Retinal pigment epithelial cell (primary cell): ENCODE measurements around the gene SLC39A13.
A peak's percentile ranks its signal among the peaks of the same experiment; 100 is the strongest.

Experiments used
- DNase-seq: peaks from one replicate; pipeline ENCODE4 v3.0.0-alpha.2; 2010; ENCODE audit warnings: low read depth
- H3K4me3 ChIP-seq: 2 replicates; pipeline ENCODE4 v1.5.1; 2011; ENCODE audit warnings: mild to moderate bottlenecking, low read length, control low read depth, moderate library complexity
- TF ChIP-seq, protein P1 (sequence below): conservative IDR thresholded peaks from 2 replicates; pipeline ENCODE4 v1.5.1; 2011; ENCODE audit warnings: low read depth, low read length, control low read depth, inconsistent platforms

Gene SLC39A13

DNA sequence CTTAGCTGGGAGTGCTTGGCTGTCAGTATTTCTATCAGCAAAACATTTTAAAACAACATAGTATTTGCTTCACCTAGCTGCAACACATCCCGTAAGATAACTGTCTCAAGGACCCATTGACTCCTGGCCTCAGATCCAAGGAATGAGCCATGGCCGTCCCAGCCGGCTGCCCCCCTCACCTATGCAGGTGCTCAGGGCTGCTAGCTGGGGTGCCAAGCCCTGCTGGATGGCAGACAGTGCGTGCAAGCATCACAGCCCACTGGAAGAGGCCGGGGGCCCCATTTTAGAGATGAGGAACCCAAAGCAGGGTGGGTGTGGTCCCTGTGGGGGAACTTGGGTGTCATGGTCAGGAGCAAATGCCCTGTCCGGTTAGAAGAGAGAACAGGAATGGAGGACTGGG is 9.3 kb downstream of the SLC39A13 start:
- DNase-seq: no peak
- no peak overlapping the region for H3K4me3 ChIP-seq

GRCh38 chr11:47418454-47419259 is 10.3 kb downstream of the SLC39A13 start:
- TF ChIP-seq, protein P1, sequence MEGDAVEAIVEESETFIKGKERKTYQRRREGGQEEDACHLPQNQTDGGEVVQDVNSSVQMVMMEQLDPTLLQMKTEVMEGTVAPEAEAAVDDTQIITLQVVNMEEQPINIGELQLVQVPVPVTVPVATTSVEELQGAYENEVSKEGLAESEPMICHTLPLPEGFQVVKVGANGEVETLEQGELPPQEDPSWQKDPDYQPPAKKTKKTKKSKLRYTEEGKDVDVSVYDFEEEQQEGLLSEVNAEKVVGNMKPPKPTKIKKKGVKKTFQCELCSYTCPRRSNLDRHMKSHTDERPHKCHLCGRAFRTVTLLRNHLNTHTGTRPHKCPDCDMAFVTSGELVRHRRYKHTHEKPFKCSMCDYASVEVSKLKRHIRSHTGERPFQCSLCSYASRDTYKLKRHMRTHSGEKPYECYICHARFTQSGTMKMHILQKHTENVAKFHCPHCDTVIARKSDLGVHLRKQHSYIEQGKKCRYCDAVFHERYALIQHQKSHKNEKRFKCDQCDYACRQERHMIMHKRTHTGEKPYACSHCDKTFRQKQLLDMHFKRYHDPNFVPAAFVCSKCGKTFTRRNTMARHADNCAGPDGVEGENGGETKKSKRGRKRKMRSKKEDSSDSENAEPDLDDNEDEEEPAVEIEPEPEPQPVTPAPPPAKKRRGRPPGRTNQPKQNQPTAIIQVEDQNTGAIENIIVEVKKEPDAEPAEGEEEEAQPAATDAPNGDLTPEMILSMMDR: no peak
- DNase-seq: no peak

More for the DNA sequence above, 9.3 kb downstream of the SLC39A13 start:
- TF ChIP-seq, protein P1: no peak

DNA sequence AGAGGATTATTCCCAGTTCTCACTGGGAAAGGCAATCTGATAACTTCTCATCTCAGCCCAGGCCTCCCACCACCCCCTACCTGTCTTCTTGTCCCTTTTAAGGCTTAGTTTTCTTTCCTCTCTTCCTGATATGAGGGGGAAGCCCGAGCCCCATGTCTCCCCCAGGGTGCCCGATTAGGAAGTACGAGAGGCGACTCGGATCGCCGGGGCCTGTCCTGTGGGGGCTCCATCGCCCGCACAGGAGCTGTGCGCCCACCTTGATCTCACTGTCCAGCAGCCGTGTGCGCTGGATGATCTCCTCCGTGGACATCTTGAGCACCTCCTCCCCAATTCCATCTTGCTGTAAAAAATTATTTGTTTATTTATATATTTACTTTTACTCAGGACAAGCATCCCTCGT is 17.2 kb downstream of the SLC39A13 start:
- H3K4me3 ChIP-seq: peak overlapping the region; percentile 99
- DNase-seq: no peak
- TF ChIP-seq, protein P1: no peak

More at GRCh38 chr11:47418454-47419259, 10.3 kb downstream of the SLC39A13 start:
- no peak overlapping the region for H3K4me3 ChIP-seq

DNA sequence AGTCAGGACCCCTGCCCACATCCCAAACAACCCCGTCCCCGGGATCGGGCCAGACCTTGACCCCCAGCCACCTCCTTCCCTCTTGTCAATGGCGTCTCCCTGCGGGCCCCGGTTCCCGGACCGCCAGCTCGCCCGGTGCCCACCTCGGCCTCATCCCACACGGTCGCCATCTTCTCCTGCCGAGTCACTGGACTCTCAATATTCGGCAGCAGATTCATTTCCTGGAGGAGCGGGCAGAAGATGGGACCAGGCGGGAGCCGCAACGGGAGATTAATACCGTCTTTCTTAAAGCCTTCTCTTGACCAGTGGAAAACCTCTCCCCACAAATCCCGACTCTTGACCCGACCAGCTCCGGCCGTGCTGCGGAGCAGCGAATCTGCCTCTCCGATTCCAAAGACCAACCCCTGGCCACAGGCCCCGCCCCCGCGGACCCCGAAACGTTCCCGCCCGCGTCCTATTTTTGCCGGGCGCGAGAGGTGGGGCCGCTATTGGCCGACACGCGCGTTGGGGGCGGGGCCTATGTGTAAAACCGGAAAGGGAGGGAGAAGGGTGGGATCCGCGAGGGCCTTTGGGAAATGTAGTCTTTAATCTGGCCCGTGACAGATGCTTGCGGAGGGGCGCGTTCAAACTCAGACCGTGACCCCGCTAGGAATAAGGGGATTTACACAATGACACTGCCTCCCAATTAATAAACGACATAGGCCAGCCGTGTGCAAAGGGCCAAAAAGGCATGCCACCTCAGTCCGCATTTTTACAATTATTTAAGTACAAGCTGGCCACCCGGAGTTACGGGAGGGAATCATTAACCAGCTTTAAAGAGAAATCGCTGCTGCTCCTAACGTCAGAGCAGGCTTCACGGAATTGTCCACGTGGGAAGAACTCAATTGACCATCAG is 17.9 kb downstream of the SLC39A13 start, which contains the start of gene PSMC3:
Gene PSMC3 (minus strand): TSS at position 378 of the 895 bp plus-strand sequence. CDS start 160 bp downstream, at position 218.
- H3K4me3 ChIP-seq: peak within 1 kb of the TSS; percentile 99
- TF ChIP-seq, protein P1: no peak
- DNase-seq: peak; percentile 80

DNA sequence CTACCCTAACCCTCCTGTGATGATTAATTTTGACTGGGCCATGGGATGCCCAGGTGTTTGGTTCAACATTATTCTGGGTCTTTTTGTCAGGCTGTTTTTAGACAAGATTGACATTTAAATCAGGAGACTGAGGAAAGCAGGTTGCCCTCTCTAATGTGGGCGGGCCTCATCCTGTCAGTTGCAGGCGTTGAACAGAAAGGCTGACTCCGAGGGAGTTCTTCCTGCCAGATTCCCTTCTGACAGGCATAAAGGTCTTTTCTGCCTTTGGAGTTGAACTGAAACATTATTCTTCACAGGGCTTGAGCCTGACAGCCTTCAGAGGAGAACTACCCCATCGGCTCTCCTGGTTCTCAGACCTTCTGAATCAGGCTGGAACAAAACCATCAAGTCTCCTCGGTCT is 22.1 kb downstream of the SLC39A13 start:
- no peak overlapping the region for H3K4me3 ChIP-seq
- TF ChIP-seq, protein P1: no peak
- no peak for DNase-seq

GRCh38 chr11:47431356-47432083 is 23.1 kb downstream of the SLC39A13 start:
- TF ChIP-seq, protein P1: no peak
- no peak overlapping the region for H3K4me3 ChIP-seq
- DNase-seq: no peak
